OCI-LY7 (cell line): ENCODE results near the gene ARMC9.

Experiments used
- CTCF ChIP-seq: fragments of 200-600 bp; sonication (generic); conservative IDR thresholded peaks from 2 replicates; pipeline ENCODE4 v1.5.1; 2014; ENCODE audit warnings: mild to moderate bottlenecking, antibody characterized with exemption, low read length, moderate library complexity, mixed read lengths
- EZH2phosphoT487 ChIP-seq: fragments of 200-600 bp; sonication (generic); IDR thresholded peaks from 2 replicates; pipeline ENCODE4 v1.6.1; 2018; ENCODE audit warnings: low read depth, borderline replicate concordance, mild to moderate bottlenecking, mixed run types, antibody characterized with exemption, low read length, moderate library complexity, mixed read lengths

- TF ChIP-seq CTCF (no peak), EZH2phosphoT487 (no peak)
Measured at GRCh38 chr2:231348704-231349373, 150.4 kb downstream of the ARMC9 start.
